Activated CD8-positive, alpha-beta T cell treated with anti-CD3 and anti-CD28 coated beads for 36 hours (primary cell): ENCODE measurements around the gene GTF3C5. TPM values are rescaled to one million over a fixed set of nuclear protein-coding genes. Genes with fewer than 3 reads are reported as not detected.
"Not testable (repeated sequence)": the region's sequence is repeated elsewhere in the genome, so short reads cannot be mapped to it uniquely, and the experiment has no call there.

Experiments
- ATAC-seq: fragments of 200-7000 bp; cut with Tn5 transposase; one replicate; pipeline ENCODE4 v1.10.0; 2021; ENCODE audit warnings: mild to moderate bottlenecking, moderate library complexity
- CTCF ChIA-PET: fragments of 350-600 bp; sonication (Branson Sonifier 250); formaldehyde crosslinking; loops from one replicate; lab custom pipeline; 2021; ENCODE audit warnings: antibody characterized with exemption; lab: Charles Lee
- POLR2A ChIA-PET: fragments of 350-600 bp; sonication (Branson Sonifier 250); formaldehyde crosslinking; loops from one replicate; lab custom pipeline; 2021; ENCODE audit warnings: antibody characterized with exemption; lab: Charles Lee
- DNase-seq: peaks from one replicate; pipeline ENCODE4 v3.0.0-alpha.2; 2020
- H3K27ac Mint-ChIP-seq: one replicate; pipeline ENCODE4 v1.8.0; 2021; ENCODE audit warnings: mild to moderate bottlenecking, mixed read lengths
- H3K27me3 Mint-ChIP-seq: one replicate; pipeline ENCODE4 v1.8.0; 2021; ENCODE audit warnings: mixed read lengths
- H3K36me3 Mint-ChIP-seq: one replicate; pipeline ENCODE4 v1.8.0; 2021; ENCODE audit warnings: low read depth, mixed read lengths
- H3K4me1 Mint-ChIP-seq: one replicate; pipeline ENCODE4 v1.8.0; 2021; ENCODE audit warnings: low read depth, mixed read lengths
- H3K4me3 Mint-ChIP-seq: one replicate; pipeline ENCODE4 v1.8.0; 2021; ENCODE audit warnings: mild to moderate bottlenecking, moderate library complexity, mixed read lengths
- H3K9me3 Mint-ChIP-seq: one replicate; pipeline ENCODE4 v1.8.0; 2021; ENCODE audit warnings: mixed read lengths
- intact Hi-C: fragments of 100-400 bp; cut with micrococcal nuclease; formaldehyde crosslinking; loops from one replicate; pipeline ENCODE4 v1.10.0; 2022
- total RNA-seq, 2 experiments: library from RNA; stranded (reverse); gene quantifications; one replicate each; pipeline ENCODE4 v1.2.3, GENCODE V29; 2021
- TF ChIP-seq, protein P1 (sequence below): fragments of 200-600 bp; IDR thresholded peaks from one replicate; pipeline ENCODE4 v1.8.0; 2022; ENCODE audit warnings: antibody characterized with exemption, mild to moderate bottlenecking

GTF3C5 gene
- total RNA-seq, 2 experiments from 2014 or later, result 87.6 to 95.3 TPM

GRCh38 chr9:133089271-133089671 is 58.5 kb downstream of the GTF3C5 start:
- no peaks in the 10 kb centered on the region for H3K9me3 Mint-ChIP-seq
- no peaks in the 10 kb centered on the region for H3K36me3 Mint-ChIP-seq
- H3K4me3 Mint-ChIP-seq, result no peak overlapping the region
- CTCF ChIA-PET, result interaction anchor here (1.3 to 1.5 kb wide), 2 partner anchors 55 to 58 kb away, joined by 3 read pairs; no protein-coding TSS in a partner anchor
- POLR2A ChIA-PET, result interaction anchor here (1.1 kb wide), 1 partner anchor 9 kb away, joined by 3 read pairs; no protein-coding TSS in a partner anchor
- no peaks in the 10 kb centered on the region for H3K27me3 Mint-ChIP-seq
- H3K4me1 Mint-ChIP-seq, result no peaks in the 10 kb centered on the region
- H3K27ac Mint-ChIP-seq, result no peak overlapping the region
- TF ChIP-seq, protein P1, sequence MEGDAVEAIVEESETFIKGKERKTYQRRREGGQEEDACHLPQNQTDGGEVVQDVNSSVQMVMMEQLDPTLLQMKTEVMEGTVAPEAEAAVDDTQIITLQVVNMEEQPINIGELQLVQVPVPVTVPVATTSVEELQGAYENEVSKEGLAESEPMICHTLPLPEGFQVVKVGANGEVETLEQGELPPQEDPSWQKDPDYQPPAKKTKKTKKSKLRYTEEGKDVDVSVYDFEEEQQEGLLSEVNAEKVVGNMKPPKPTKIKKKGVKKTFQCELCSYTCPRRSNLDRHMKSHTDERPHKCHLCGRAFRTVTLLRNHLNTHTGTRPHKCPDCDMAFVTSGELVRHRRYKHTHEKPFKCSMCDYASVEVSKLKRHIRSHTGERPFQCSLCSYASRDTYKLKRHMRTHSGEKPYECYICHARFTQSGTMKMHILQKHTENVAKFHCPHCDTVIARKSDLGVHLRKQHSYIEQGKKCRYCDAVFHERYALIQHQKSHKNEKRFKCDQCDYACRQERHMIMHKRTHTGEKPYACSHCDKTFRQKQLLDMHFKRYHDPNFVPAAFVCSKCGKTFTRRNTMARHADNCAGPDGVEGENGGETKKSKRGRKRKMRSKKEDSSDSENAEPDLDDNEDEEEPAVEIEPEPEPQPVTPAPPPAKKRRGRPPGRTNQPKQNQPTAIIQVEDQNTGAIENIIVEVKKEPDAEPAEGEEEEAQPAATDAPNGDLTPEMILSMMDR, result no peak
- DNase-seq, result no peak
- peak; percentile 53 for ATAC-seq
- intact Hi-C loops, result no loop called here

- DNase-seq, result no peak
These were observed 59.4 kb downstream of the GTF3C5 start for GRCh38 chr9:133090187-133090586.

GRCh38 chr9:133090752-133091385 is 60.1 kb downstream of the GTF3C5 start:
- ATAC-seq, result no peak
- ChIA-PET CTCF (interaction anchor here (1.1 to 1.5 kb wide), 3 partner anchors 12 to 95 kb away, joined by 3 read pairs; no protein-coding TSS in a partner anchor), POLR2A (no interaction called here)
- Mint-ChIP-seq H3K4me3 (no peak overlapping the region), H3K27me3 (no peaks in the 10 kb centered on the region), H3K27ac (no peak overlapping the region), H3K4me1 (no peaks in the 10 kb centered on the region), H3K9me3 (peaks cover 3% of the 10 kb centered on the region), H3K36me3 (peaks cover 1% of the 10 kb centered on the region)
- intact Hi-C loops, result no loop called here
- DNase-seq, result no peak
- TF ChIP-seq, protein P1, result no peak

More at GRCh38 chr9:133090187-133090586, 59.4 kb downstream of the GTF3C5 start:
- Mint-ChIP-seq H3K4me3 (no peak overlapping the region), H3K4me1 (no peaks in the 10 kb centered on the region), H3K36me3 (no peaks in the 10 kb centered on the region), H3K9me3 (peaks cover 2% of the 10 kb centered on the region), H3K27ac (no peak overlapping the region), H3K27me3 (no peaks in the 10 kb centered on the region)
- CTCF ChIA-PET, result interaction anchor here (1.3 to 1.5 kb wide), 2 partner anchors 12 to 96 kb away, joined by 3 read pairs; no protein-coding TSS in a partner anchor
- TF ChIP-seq, protein P1, result no peak
- ATAC-seq, result no peak
- intact Hi-C loops, result no loop called here
- POLR2A ChIA-PET, result interaction anchor here (1.1 kb wide), 1 partner anchor 10 kb away, joined by 3 read pairs; no protein-coding TSS in a partner anchor

- DNase-seq, result not testable (repeated sequence)
These were observed 63.6 kb downstream of the GTF3C5 start for GRCh38 chr9:133094351-133094750.

GRCh38 chr9:133094842-133095393 is 64.1 kb downstream of the GTF3C5 start:
- H3K36me3 Mint-ChIP-seq, result peaks cover 38% of the 10 kb centered on the region
- intact Hi-C loops, result no loop called here
- DNase-seq (no peak), ATAC-seq (no peak)
- ChIA-PET CTCF (interaction anchor here (0.9 to 3.9 kb wide), 8 partner anchors 16 to 91 kb away, joined by 3 to 21 read pairs (median 3); partner anchors contain the start of gene GTF3C5), POLR2A (interaction anchor here (1.5 to 2.1 kb wide), 2 partner anchors 8 to 50 kb away, joined by 4 to 6 read pairs; no protein-coding TSS in a partner anchor)
- no peak overlapping the region for H3K27ac Mint-ChIP-seq
- no peaks in the 10 kb centered on the region for H3K27me3 Mint-ChIP-seq
- no peak overlapping the region for H3K4me3 Mint-ChIP-seq
- TF ChIP-seq, protein P1, result no peak
- H3K9me3 Mint-ChIP-seq, result peaks cover 18% of the 10 kb centered on the region
- H3K4me1 Mint-ChIP-seq, result no peaks in the 10 kb centered on the region

More at GRCh38 chr9:133094351-133094750, 63.6 kb downstream of the GTF3C5 start:
- peaks cover 34% of the 10 kb centered on the region for H3K36me3 Mint-ChIP-seq
- H3K27ac Mint-ChIP-seq, H3K4me3 Mint-ChIP-seq, intact Hi-C loops, H3K4me1 Mint-ChIP-seq, H3K27me3 Mint-ChIP-seq, ATAC-seq: not testable (repeated sequence)
- POLR2A ChIA-PET, result interaction anchor here (0.7 to 1.5 kb wide), 2 partner anchors 9 to 18 kb away, joined by 3 to 4 read pairs; no protein-coding TSS in a partner anchor
- peaks cover 18% of the 10 kb centered on the region for H3K9me3 Mint-ChIP-seq
- CTCF ChIA-PET, result interaction anchor here (0.8 to 3.9 kb wide), 8 partner anchors 9 to 92 kb away, joined by 3 to 21 read pairs (median 4); no protein-coding TSS in a partner anchor
